GM12892 (cell line): ENCODE measurements around the gene TRIAP1.

Source experiments
- POLR2A ChIP-seq: IDR thresholded peaks from 2 replicates; pipeline ENCODE4 v1.6.1; 2011; ENCODE audit warnings: low read depth, low read length, control low read depth
- POLR2AphosphoS5 ChIP-seq: IDR thresholded peaks from 2 replicates; pipeline ENCODE4 v1.6.1; 2011; ENCODE audit warnings: low read depth, low read length, control low read depth

- TF ChIP-seq POLR2A (no peak), POLR2AphosphoS5 (no peak)
Measured at GRCh38 chr12:120462099-120462640, 16.0 kb upstream of the TRIAP1 start.
